GM23248 (cell line): ENCODE results near the gene MYZAP.

Experiments used
- EZH2 ChIP-seq: fragments of 200-600 bp; sonication (generic); IDR thresholded peaks from 2 replicates; pipeline ENCODE4 v1.6.1; 2018; ENCODE audit warnings: antibody characterized with exemption, mild to moderate bottlenecking; ENCODE audit not compliant: insufficient read depth, poor library complexity, severe bottlenecking
- EZH2phosphoT487 ChIP-seq: fragments of 200-600 bp; sonication (generic); IDR thresholded peaks from 2 replicates; pipeline ENCODE4 v1.6.1; 2018; ENCODE audit warnings: antibody characterized with exemption, moderate library complexity, mild to moderate bottlenecking, low read depth; ENCODE audit not compliant: insufficient read depth

DNA sequence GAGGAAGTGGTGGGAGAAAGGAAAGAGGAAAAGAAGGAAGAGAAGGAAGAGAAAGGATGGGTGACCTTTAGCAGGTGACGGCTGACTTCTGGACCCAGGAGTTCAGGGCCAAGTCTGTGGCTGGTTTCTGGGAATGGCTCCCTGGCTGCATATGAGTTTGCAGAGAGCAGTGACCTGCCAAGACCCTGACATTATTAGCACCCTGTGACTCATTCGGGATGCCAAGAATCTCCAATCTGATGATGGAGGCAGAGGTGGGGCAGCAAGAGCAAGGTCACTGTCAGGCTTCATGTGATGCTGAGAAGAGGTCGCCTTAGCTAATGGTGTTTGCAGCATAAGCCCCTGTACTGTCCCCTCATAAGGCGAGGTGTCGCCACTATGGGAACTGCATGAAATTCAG is 42.6 kb downstream of the MYZAP start:
- no peak for TF ChIP-seq EZH2
- no peak for TF ChIP-seq EZH2phosphoT487
